Type B pancreatic cell (in vitro differentiated cells): ENCODE results near the gene GRPR. TPM values are rescaled to one million over a fixed set of nuclear protein-coding genes. Genes with fewer than 3 reads are reported as not detected.

Source experiments
- DNase-seq: peaks from one replicate; pipeline ENCODE4 v3.0.0; 2021; ENCODE audit warnings: mixed read lengths; ENCODE audit not compliant: unreplicated experiment; ENCODE audit errors: extremely low spot score
- H3K27ac Mint-ChIP-seq: 2 replicates; pipeline ENCODE4 v1.8.0; 2021; ENCODE audit warnings: mild to moderate bottlenecking, mixed read lengths
- H3K27me3 Mint-ChIP-seq: 2 replicates; pipeline ENCODE4 v1.8.0; 2021; ENCODE audit warnings: mixed read lengths
- H3K36me3 Mint-ChIP-seq: 2 replicates; pipeline ENCODE4 v1.8.0; 2021; ENCODE audit warnings: mixed read lengths
- H3K4me1 Mint-ChIP-seq: one replicate; pipeline ENCODE4 v1.8.0; 2021; ENCODE audit warnings: mixed read lengths; ENCODE audit not compliant: unreplicated experiment
- H3K4me3 Mint-ChIP-seq: 2 replicates; pipeline ENCODE4 v1.8.0; 2021; ENCODE audit warnings: mild to moderate bottlenecking, mixed read lengths
- H3K9me3 Mint-ChIP-seq: 2 replicates; pipeline ENCODE4 v1.8.0; 2021; ENCODE audit warnings: mixed read lengths
- CTCF ChIP-seq: fragments of 200-600 bp; sonication (generic); conservative IDR thresholded peaks from 2 replicates; pipeline ENCODE4 v1.5.0; 2021; ENCODE audit warnings: antibody characterized with exemption, mild to moderate bottlenecking
- total RNA-seq: library from RNA; stranded (reverse); gene quantifications from 2 replicates; pipeline ENCODE4 v1.2.1, GENCODE V29; 2021; ENCODE audit warnings: low replicate concordance

GRPR gene
- total RNA-seq, 1 donor from 2014 or later, result 3.4 TPM

GRCh38 chrX:16134936-16135335 is 11.6 kb downstream of the GRPR start:
- no peak for TF ChIP-seq CTCF
- H3K9me3 Mint-ChIP-seq, result no peaks in the 10 kb centered on the region
- no peaks in the 10 kb centered on the region for H3K4me1 Mint-ChIP-seq
- no peak for DNase-seq
- H3K4me3 Mint-ChIP-seq, result no peak overlapping the region
- peak overlapping the region; percentile 32 for H3K27ac Mint-ChIP-seq
- H3K27me3 Mint-ChIP-seq, result no peaks in the 10 kb centered on the region
- H3K36me3 Mint-ChIP-seq, result no peaks in the 10 kb centered on the region

- DNase-seq, result no peak
- Mint-ChIP-seq H3K36me3 (no peaks in the 10 kb centered on the region), H3K27me3 (peaks cover 3% of the 10 kb centered on the region), H3K9me3 (no peaks in the 10 kb centered on the region), H3K4me3 (no peak overlapping the region), H3K4me1 (peaks cover 5% of the 10 kb centered on the region), H3K27ac (no peak overlapping the region)
- no peak for TF ChIP-seq CTCF
Measured at GRCh38 chrX:16136080-16136479, 12.7 kb downstream of the GRPR start.

GRCh38 chrX:16137416-16138107 is 14.2 kb downstream of the GRPR start:
- peaks cover 3% of the 10 kb centered on the region for H3K27me3 Mint-ChIP-seq
- no peak overlapping the region for H3K27ac Mint-ChIP-seq
- no peaks in the 10 kb centered on the region for H3K9me3 Mint-ChIP-seq
- H3K36me3 Mint-ChIP-seq, result no peaks in the 10 kb centered on the region
- TF ChIP-seq CTCF, result no peak
- no peak for DNase-seq
- no peak overlapping the region for H3K4me3 Mint-ChIP-seq
- peaks cover 8% of the 10 kb centered on the region for H3K4me1 Mint-ChIP-seq

GRCh38 chrX:16138108-16138427 is 14.7 kb downstream of the GRPR start:
- peaks cover 3% of the 10 kb centered on the region for H3K27me3 Mint-ChIP-seq
- H3K36me3 Mint-ChIP-seq, result no peaks in the 10 kb centered on the region
- no peak for DNase-seq

GRCh38 chrX:16140448-16140847 is 17.1 kb downstream of the GRPR start:
- Mint-ChIP-seq H3K27ac (no peak overlapping the region), H3K36me3 (no peaks in the 10 kb centered on the region), H3K9me3 (peaks cover 15% of the 10 kb centered on the region), H3K4me1 (peaks cover 20% of the 10 kb centered on the region), H3K4me3 (no peak overlapping the region), H3K27me3 (peaks cover 9% of the 10 kb centered on the region)
- DNase-seq, result no peak
- TF ChIP-seq CTCF, result no peak

More at GRCh38 chrX:16138108-16138427, 14.7 kb downstream of the GRPR start:
- peaks cover 8% of the 10 kb centered on the region for H3K4me1 Mint-ChIP-seq
- peak; percentile 36 for TF ChIP-seq CTCF
- no peak overlapping the region for H3K4me3 Mint-ChIP-seq
- H3K9me3 Mint-ChIP-seq, result peaks cover under 1% of the 10 kb centered on the region
- no peak overlapping the region for H3K27ac Mint-ChIP-seq
